ENCODE data around the gene ITPKB. TPM values are rescaled to one million over a fixed set of nuclear protein-coding genes. Genes with fewer than 3 reads are reported as not detected.

ITPKB gene
- 10.4 and 18.8 TPM in 2 replicates for total RNA-seq

DNA sequence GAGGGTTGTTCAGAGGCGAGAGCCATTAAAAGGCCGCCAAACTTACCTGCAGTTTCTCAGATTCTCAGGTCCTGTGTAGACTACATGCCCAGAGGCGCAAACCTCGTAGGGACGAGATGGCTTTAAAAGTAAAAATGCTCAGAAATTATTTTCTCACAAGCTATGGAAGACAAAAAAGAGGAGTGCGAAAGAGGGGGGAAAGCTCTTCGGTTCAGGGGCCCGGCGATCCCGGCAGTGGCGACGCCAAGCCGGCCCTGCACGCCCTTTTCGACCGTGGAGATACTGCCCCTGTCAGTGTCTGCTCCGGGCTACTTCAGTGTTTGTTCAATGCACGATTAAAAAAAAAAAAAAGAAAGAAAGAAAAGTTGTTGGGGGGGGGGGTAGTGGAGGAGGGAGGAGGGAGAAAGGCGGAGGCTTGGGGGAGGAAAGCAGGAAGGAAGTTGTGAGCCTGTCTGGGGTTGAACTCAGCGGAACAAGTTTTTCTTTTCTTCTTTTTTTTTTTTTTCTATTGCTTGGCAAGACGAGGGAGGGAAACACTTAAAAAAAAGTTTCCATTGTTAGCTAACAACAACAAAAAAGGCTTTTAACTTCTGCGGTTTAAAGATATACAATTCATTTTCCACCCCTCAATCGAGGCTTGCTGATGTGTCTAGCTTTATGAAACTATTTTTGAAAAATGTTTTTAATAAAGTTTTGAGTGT lies at the start of gene ITPKB:
Gene ITPKB (minus strand): TSS at position 288 of the 701 bp plus-strand sequence. CDS start 1,824 bp downstream, outside the sequence.

Small RNA genes within 50 kb of the gene (small RNA-seq; reads per million reads assigned to genes)
- gene RPS27P5, result not detected

Other genes starting within 250 kb of the ITPKB start
- not detected in 2 replicates for gene STUM, start 190.5 kb downstream of the ITPKB start, total RNA-seq
- 6.7 and 8.9 TPM in 2 replicates for gene PSEN2, start 131.3 kb upstream of the ITPKB start, total RNA-seq
- gene COQ8A, start 201.0 kb upstream of the ITPKB start, total RNA-seq, result 5.1 and 7.1 TPM in 2 replicates

Measured in placental epithelial cell (primary cell).